Muscle layer of colon (tissue), 2 donors: ENCODE data around the gene PLD1.

Experiments used
- H3K27ac ChIP-seq: one replicate; pipeline ENCODE4 v1.7.0; 2013; ENCODE audit warnings: low read depth, mild to moderate bottlenecking, low read length, moderate library complexity
- H3K27me3 ChIP-seq, 2 donors: one replicate each; pipeline ENCODE4 v1.7.0; 2013; ENCODE audit warnings: low read length in 2 of 2, mild to moderate bottlenecking in 2 of 2; ENCODE audit not compliant: insufficient read depth in 2 of 2, control insufficient read depth in 1 of 2
- H3K36me3 ChIP-seq: one replicate; pipeline ENCODE4 v1.7.0; 2013; ENCODE audit warnings: mild to moderate bottlenecking, low read length; ENCODE audit not compliant: insufficient read depth
- H3K4me1 ChIP-seq: one replicate; pipeline ENCODE4 v1.7.0; 2013; ENCODE audit warnings: mild to moderate bottlenecking, low read length; ENCODE audit not compliant: insufficient read depth
- H3K4me3 ChIP-seq, 2 donors: one replicate each; pipeline ENCODE4 v1.7.0; 2013; ENCODE audit warnings: low read length in 2 of 2, low read depth in 1 of 2, mild to moderate bottlenecking in 1 of 2, moderate library complexity in 1 of 2
- H3K9ac ChIP-seq: one replicate; pipeline ENCODE4 v1.7.0; 2013; ENCODE audit warnings: low read length
- H3K9me3 ChIP-seq: one replicate; pipeline ENCODE4 v1.7.0; 2013; ENCODE audit warnings: mild to moderate bottlenecking, low read length
- donor health status: abdominal sarcoma.
- donor health status: Adenocarcinoma of cecum.

PLD1 gene

DNA sequence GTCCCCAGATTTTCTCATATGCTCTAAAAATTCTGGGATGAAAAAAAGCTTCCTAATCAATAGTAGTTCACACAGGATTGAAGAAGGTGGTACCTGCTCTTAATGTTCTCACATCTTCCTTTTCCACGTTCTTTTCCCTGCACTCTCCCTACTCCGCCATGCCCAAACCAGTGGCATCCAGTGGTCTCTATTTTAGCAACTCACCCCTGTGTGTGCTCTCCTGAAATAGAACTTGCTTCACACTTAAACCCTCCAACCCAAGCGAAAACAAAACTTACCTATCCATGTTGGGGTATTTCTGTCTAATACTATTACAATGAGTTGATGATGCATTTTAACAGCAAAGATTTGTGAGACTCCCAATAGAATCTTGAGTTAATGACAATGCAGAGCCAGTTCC, 148.8 kb downstream of the PLD1 start:
- no peaks in the 10 kb centered on the region for H3K27me3 ChIP-seq
- H3K9ac ChIP-seq, result no peak overlapping the region
- H3K4me3 ChIP-seq, result no peak overlapping the region
- no peaks in the 10 kb centered on the region for H3K36me3 ChIP-seq
- no peaks in the 10 kb centered on the region for H3K9me3 ChIP-seq
- H3K4me1 ChIP-seq, result no peaks in the 10 kb centered on the region
- no peak overlapping the region for H3K27ac ChIP-seq

DNA sequence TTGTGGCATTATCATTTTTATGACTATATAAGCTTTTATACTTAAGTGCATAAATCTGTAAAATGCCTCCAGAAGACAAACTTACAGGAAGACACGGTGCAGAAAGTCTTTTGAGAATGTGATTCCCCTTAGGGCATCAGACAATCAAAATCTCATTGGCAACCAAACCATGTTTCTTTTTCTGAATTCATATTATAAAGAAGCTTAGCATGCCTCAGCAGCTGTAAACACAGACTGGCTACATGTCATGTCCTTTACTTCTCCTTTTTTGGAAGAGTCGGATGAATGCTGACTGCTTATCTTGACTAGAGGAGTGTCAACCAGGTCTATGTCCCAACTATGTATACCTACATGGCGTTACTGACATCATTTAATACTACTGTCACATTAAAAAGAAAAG, 150.1 kb downstream of the PLD1 start:
- Histone ChIP-seq H3K4me3 (no peak overlapping the region), H3K36me3 (no peaks in the 10 kb centered on the region), H3K9ac (no peak overlapping the region), H3K4me1 (no peaks in the 10 kb centered on the region), H3K9me3 (no peaks in the 10 kb centered on the region), H3K27me3 (no peaks in the 10 kb centered on the region), H3K27ac (no peak overlapping the region)

- Histone ChIP-seq H3K9me3 (no peaks in the 10 kb centered on the region), H3K9ac (no peak overlapping the region), H3K4me1 (peaks cover 9% of the 10 kb centered on the region), H3K36me3 (no peaks in the 10 kb centered on the region), H3K27me3 (no peaks in the 10 kb centered on the region), H3K27ac (no peak overlapping the region), H3K4me3 (no peak overlapping the region)
Observed at GRCh38 chr3:171658841-171659240, 151.4 kb downstream of the PLD1 start.

DNA sequence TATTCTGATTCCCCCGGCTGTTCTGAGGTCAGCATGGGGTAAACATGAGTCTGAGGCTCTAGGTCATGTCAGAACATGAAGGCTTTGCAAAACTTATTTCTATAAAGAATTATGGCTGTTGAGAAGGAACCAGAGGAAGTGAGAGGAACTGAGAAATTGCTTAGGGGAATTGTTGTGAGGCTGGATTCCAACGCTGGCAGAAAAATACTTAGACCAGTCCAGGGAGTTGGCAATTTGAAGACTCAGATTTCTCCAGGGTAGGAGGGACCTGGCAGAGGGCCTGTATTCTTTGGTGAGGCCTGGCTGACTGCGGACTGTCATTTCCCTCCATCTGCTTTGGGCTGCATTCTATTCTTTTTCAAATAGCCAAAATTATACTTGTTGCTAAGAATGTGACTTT, 155.5 kb downstream of the PLD1 start:
- Histone ChIP-seq H3K9me3 (no peaks in the 10 kb centered on the region), H3K9ac (no peak overlapping the region), H3K27me3 (no peaks in the 10 kb centered on the region), H3K4me3 (no peak overlapping the region), H3K4me1 (peaks cover 9% of the 10 kb centered on the region), H3K36me3 (no peaks in the 10 kb centered on the region), H3K27ac (no peak overlapping the region)

- no peak overlapping the region for H3K9ac ChIP-seq
- H3K9me3 ChIP-seq, result no peaks in the 10 kb centered on the region
- no peaks in the 10 kb centered on the region for H3K27me3 ChIP-seq
- H3K4me3 ChIP-seq, result no peak overlapping the region
- no peak overlapping the region for H3K27ac ChIP-seq
- peaks cover 9% of the 10 kb centered on the region for H3K4me1 ChIP-seq
- H3K36me3 ChIP-seq, result no peaks in the 10 kb centered on the region
Observed at GRCh38 chr3:171654326-171654725, 156.0 kb downstream of the PLD1 start.

GRCh38 chr3:171653701-171654100, 156.6 kb downstream of the PLD1 start:
- Histone ChIP-seq H3K4me3 (no peak overlapping the region), H3K4me1 (peaks cover 9% of the 10 kb centered on the region), H3K27ac (no peak overlapping the region), H3K9ac (no peak overlapping the region), H3K36me3 (no peaks in the 10 kb centered on the region), H3K27me3 (no peaks in the 10 kb centered on the region), H3K9me3 (no peaks in the 10 kb centered on the region)

DNA sequence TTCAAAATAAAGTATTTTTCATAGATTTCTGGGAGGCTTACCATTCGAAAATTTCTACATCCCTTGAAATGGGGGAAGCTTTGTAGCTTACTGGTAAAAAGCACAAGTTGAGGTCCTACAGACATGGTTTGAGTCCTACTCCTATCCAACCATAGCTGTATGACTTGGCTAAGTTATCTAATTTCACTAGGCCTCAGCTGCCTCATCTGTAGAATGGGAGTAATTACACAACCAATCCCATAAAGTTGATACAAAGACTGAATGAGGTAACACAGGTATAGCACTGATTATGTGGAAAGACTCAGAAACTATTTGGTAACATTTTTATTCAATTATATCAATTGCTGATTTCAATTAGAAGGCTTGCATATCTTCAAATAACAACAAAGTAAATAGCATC, 157.4 kb downstream of the PLD1 start:
- Histone ChIP-seq H3K9me3 (no peaks in the 10 kb centered on the region), H3K9ac (no peak overlapping the region), H3K4me1 (peaks cover 9% of the 10 kb centered on the region), H3K27me3 (no peaks in the 10 kb centered on the region), H3K4me3 (no peak overlapping the region), H3K36me3 (no peaks in the 10 kb centered on the region), H3K27ac (no peak overlapping the region)

GRCh38 chr3:171649911-171650592, 160.2 kb downstream of the PLD1 start:
- no peak overlapping the region for H3K9ac ChIP-seq
- no peaks in the 10 kb centered on the region for H3K27me3 ChIP-seq
- no peaks in the 10 kb centered on the region for H3K9me3 ChIP-seq
- no peaks in the 10 kb centered on the region for H3K36me3 ChIP-seq
- H3K27ac ChIP-seq, result no peak overlapping the region
- no peak overlapping the region for H3K4me3 ChIP-seq
- peaks cover 15% of the 10 kb centered on the region for H3K4me1 ChIP-seq

- H3K4me1 ChIP-seq, result peaks cover 8% of the 10 kb centered on the region
Observed at GRCh38 chr3:171649267-171649666, 161.0 kb downstream of the PLD1 start.

DNA sequence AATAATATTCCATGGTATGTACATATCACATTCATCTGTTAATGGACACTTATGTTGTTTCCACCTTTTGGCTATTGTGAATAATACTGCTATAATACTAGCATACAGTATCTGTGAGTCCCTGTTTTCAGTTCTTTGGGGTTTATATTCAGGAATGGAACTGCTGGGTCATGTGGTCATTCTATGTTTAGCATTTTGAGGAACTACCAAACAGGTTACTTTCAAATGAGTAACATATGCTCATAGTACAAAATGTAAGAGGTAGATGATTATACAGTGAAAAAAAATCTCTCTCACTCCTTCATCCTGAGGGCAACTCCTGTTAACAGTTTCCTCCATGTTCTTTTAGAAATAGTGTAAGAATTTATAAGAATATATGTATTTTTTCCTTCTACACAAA, 162.2 kb downstream of the PLD1 start:
- H3K4me1 ChIP-seq, result peaks cover 7% of the 10 kb centered on the region
- no peak overlapping the region for H3K9ac ChIP-seq
- no peak overlapping the region for H3K4me3 ChIP-seq
- no peak overlapping the region for H3K27ac ChIP-seq
- H3K9me3 ChIP-seq, result no peaks in the 10 kb centered on the region
- H3K27me3 ChIP-seq, result no peaks in the 10 kb centered on the region
- H3K36me3 ChIP-seq, result no peaks in the 10 kb centered on the region

More at GRCh38 chr3:171649267-171649666, 161.0 kb downstream of the PLD1 start:
- no peaks in the 10 kb centered on the region for H3K27me3 ChIP-seq
- no peak overlapping the region for H3K27ac ChIP-seq
- no peak overlapping the region for H3K9ac ChIP-seq
- H3K36me3 ChIP-seq, result no peaks in the 10 kb centered on the region
- no peaks in the 10 kb centered on the region for H3K9me3 ChIP-seq
- H3K4me3 ChIP-seq, result no peak overlapping the region

GRCh38 chr3:171646357-171647133, 163.7 kb downstream of the PLD1 start:
- peaks cover 7% of the 10 kb centered on the region for H3K4me1 ChIP-seq
- no peak overlapping the region for H3K9ac ChIP-seq
- H3K27ac ChIP-seq, result no peak overlapping the region
- H3K4me3 ChIP-seq, result no peak overlapping the region
- no peaks in the 10 kb centered on the region for H3K27me3 ChIP-seq
- H3K9me3 ChIP-seq, result no peaks in the 10 kb centered on the region
- no peaks in the 10 kb centered on the region for H3K36me3 ChIP-seq

GRCh38 chr3:171644681-171645080, 165.6 kb downstream of the PLD1 start:
- no peak overlapping the region for H3K4me3 ChIP-seq
- H3K36me3 ChIP-seq, result no peaks in the 10 kb centered on the region
- H3K27ac ChIP-seq, result no peak overlapping the region
- peaks cover 7% of the 10 kb centered on the region for H3K4me1 ChIP-seq
- no peaks in the 10 kb centered on the region for H3K9me3 ChIP-seq
- no peak overlapping the region for H3K9ac ChIP-seq
- H3K27me3 ChIP-seq, result no peaks in the 10 kb centered on the region
